KG1 (cell line): ENCODE measurements around the gene RELB.

Experiments
- DNase-seq: peaks from one replicate; lab custom pipeline; 2025; lab: John Stamatoyannopoulos, UW

Gene RELB

DNA sequence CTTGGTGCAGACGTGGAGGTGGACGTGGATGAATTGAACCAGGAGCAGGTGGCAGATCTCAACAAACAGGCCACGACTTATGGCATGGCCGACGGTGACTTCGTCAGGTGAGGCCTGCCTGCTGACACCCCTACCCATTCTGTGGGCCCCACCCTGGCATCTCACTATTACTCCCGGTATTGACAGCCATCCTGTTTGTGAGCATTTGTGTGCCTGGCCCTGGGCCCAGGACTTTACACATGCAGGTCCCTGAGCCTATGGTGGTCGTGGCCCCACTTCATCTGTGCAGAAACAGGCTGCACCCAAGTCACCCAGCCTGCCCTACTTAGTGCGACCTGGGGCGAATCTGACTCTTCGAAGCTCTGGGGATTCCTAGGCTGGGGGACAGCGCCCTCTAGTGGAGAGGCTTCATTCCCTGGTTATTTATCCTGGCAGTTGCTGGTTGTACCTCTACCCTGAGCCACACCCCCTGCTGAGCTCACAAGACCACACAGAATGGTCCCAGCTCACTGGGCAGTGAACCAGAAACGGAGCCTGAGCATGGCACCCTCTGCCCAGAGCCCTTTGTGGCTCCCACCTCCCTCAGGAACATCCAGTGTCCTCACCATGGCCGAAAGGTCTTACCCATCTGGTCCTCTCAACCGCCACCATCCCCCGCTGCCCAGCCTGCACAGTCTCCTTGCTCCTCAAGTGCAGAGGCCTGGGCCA is 58.1 kb downstream of the RELB start:
- peak; percentile 68 for DNase-seq

DNA sequence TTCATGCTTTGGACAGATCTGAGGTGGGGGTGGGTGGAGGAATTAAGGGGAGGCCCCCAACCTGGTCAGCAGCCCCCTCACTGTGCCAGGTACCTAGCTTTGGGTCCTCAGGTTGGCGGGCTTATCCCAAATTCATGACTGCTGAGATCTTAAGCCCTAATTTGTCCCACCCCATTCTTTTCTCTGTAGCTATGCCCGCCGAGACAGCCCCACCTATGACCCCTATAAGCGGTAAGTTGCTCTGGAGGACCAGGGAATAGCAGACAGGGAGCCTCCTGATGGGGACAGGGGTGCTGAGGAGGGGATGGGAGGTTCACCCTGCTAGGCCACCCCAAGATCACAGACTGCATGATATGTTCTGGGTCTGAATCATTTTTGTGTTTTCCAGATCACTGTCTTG is 60.7 kb downstream of the RELB start:
- DNase-seq, result no peak

DNA sequence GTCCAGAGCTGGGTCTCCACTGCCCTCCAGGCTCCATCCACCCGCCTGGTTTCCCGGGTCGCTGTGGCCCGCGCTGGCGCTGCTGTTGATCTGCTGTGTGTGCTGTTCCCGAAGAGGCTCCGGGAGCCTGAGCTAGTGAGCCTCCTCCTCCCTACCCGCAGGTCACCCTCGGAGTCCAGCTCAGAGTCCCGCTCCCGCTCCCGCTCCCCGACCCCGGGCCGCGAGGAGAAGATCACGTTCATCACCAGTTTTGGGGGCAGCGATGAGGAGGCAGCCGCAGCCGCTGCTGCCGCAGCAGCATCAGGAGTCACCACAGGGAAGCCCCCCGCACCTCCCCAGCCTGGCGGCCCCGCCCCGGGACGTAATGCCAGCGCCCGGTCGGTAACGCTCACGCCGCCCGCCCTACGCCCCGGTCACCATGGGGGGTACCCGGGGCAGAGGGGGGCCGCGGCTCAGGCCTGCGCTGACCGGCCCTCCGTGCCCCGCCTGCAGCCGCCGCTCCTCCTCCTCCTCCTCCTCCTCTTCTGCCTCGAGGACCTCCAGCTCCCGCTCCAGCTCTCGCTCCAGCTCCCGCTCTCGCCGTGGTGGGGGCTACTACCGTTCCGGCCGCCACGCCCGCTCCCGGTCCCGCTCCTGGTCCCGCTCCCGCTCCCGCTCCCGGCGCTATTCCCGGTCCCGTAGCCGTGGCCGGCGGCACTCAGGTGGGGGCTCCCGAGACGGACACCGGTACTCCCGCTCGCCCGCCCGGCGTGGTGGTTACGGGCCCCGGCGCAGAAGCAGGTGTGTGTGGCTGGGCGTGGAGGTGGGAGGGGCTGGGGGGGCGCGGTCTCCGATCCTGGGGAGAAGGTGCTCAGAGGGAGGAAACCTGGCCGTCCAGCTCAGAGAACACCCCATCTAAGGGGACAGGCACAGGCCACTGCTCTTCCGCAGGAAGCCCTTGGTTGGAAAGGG is 62.9 kb downstream of the RELB start:
- no peak for DNase-seq

- no peak for DNase-seq
Measured at GRCh38 chr19:45066921-45067661, 65.8 kb downstream of the RELB start.

DNA sequence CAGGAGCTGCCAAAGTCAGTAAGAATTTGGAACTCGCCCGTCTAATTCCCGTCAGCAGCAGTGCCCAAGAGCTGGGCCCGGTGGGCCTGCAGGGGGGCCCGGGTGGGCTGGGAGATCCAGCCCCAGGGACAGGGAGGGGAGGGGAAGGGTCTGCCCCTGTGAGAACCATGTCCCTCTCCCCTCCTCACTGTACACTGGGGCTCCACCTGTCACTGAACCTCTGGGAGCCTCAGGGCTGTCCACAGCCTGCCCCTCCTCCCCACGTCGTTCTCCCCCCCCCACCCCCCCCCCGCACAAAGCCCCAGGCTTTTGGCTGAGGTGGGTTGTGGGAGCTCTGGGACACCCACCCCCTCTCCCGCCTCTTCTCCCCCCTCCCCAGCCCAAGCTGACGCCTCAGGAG is 66.8 kb downstream of the RELB start:
- DNase-seq, result no peak

DNA sequence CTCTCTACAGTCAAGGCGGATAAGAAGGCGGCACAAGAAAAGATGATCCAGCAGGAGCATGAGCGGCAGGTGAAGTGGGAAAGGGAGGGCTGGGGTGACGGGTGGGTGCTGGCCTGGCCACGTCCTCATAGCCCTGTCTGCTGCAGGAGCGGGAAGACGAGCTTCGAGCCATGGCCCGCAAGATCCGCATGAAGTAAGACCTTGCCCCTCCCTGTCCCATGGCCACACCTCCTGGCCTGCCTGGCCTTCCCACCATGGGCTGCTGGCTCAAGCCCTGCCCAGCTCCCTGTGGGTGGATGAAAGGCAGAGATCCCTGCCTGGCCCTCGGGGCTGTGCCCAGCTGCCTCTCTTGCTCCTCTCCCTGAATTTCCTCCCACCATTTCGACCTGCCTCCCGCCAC is 67.8 kb downstream of the RELB start:
- no peak for DNase-seq

GRCh38 chr19:45070214-45070613 is 69.0 kb downstream of the RELB start:
- no peak for DNase-seq

GRCh38 chr19:45070861-45071544 is 69.7 kb downstream of the RELB start:
- DNase-seq, result no peak

GRCh38 chr19:45071545-45071938 is 70.3 kb downstream of the RELB start:
- DNase-seq, result no peak

- no peak for DNase-seq
Measured at GRCh38 chr19:45071969-45072790, 70.9 kb downstream of the RELB start.

DNA sequence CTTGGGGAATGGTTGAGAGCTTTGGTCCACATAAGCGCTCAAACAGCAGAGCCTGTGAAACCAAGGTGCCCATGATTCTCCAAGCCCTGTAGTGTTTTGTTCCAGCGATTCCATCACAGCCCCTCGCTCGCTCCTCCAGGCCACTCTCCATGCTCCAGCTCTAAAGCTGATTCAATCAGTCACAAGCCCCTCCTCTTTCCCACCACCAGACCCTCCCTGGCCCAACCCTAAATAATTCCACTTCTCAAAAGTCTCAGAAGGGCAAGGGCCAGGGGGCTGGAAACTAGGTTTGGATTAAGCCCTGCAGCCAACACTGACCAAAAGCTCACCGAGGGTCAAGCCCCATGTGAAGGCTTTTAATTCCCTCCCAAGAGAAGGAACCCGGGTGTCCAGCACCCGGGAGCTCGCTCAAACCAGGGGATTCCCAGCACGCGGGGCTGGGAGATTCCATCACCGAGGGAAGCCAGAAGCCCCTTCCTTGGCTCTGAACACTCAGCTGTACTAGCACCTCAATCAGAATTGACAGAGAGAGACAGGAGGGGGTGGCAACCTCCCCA is 73.6 kb downstream of the RELB start:
- DNase-seq, result no peak

GRCh38 chr19:45075301-45076028 is 74.2 kb downstream of the RELB start:
- peak; percentile 63 for DNase-seq

- peak; percentile 73 for DNase-seq
Measured at GRCh38 chr19:45076029-45076850, 75.0 kb downstream of the RELB start, which contains the start of gene ZNF296. TSS of gene ZNF296 (minus strand) at chr19:45076478. CDS start at chr19:45076373, 105 bp downstream.

DNA sequence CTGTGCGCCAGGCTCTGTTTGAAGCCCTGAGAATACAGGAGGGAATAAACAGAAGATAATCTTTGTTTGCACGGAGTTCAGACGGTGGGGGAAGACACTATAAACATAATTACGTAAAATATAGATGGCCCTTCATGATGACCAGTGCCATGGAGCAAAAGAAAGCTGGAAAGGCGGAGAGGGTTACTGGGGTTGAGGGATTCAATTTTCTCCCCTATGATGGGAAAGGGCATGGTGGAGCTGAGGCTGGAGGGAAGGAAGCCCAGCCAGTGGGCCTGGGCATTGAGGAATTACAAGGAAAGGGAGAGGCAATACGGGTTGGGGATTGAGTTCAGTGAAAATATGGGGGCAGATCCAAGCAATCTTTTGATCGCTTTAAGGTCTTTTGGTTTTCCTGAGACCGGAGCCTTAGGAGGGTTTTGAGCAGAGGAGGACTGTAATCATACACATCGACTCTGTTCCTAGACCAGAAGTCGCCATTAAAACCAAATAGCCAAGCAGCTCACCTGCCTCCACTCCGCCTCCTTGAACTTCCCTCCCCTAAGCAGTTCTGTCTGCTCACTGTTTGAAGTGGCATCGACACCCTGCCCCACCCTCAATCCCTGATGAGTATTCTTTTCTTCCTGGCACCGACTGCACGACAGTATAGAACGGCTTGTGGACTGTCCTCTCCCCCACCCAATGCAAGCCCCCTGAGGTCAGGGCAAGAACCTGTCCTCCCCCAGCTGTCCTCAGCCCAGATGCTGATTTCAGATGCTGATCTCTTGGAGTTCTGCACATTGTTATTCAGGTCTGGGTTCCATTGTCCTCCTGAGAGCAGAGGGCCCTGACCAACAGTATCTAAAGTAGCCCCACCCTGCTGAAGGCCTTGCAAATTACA is 75.8 kb downstream of the RELB start:
- no peak for DNase-seq

GRCh38 chr19:45078390-45079062 is 77.3 kb downstream of the RELB start:
- no peak for DNase-seq

DNA sequence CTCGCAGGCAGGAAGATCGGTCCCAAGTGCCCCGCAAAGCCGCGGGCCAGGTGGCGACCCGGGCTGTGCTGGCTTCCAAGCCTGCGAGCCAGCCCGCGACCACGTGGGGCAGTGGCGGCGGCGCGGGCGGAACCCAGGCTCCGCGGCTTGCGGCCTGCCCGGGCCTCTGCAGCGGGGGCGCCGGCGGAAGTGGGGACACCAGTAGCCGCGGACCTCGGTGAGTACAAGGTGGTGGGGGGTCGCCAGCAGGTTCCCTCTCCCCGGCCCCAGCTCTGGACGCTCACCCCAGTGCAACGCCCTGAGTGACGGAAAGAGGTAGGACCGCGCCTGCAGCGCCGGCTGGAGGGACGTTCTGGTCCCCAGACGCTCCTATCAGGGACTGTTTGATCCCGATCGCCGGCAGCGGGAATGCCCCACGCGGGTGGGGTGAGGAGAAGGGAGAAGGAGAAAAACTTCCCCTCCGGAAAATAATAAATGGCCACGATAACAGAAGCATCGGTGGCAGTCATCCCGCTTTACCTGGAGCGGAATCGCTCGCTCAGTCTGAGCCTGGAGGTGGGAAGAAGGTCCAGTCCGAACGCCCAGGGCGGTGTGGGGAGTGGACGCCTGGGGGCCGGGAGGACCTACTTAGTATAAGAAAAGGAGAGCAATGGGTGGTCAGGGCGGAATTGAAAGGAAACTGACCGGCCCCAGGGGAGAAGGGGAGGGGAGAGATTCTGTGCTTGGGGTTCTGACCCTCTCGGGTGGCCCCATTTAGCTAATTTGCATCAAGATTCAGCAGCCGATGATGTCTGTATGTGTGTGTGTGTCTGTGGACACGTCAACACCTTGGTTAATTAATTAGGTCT is 78.0 kb downstream of the RELB start, which contains the start of gene GEMIN7:
GEMIN7 (plus strand) TSS at position 198 of the 848 bp plus-strand sequence. CDS start 10,855 bp downstream, outside the sequence.
- peak; percentile 72 for DNase-seq
